H1 (cell line): Measurements from ENCODE around the gene GPA33. TPM values are rescaled to one million over a fixed set of nuclear protein-coding genes. Genes with fewer than 3 reads are reported as not detected.

Experiments used
- CTCF ChIA-PET: fragments of 300-600 bp; sonication (Branson Sonifier 250); formaldehyde crosslinking; loops from one replicate; lab custom pipeline; 2021; ENCODE audit not compliant: partially characterized antibody; lab: Charles Lee
- POLR2A ChIA-PET: fragments of 300-600 bp; sonication (Branson Sonifier 250); formaldehyde crosslinking; loops from one replicate; lab custom pipeline; 2021; ENCODE audit warnings: inconsistent platforms; ENCODE audit not compliant: partially characterized antibody; lab: Charles Lee
- DNase-seq, 2 experiments: peaks; one replicate each; pipeline versions ENCODE4 v3.0.0 to v3.0.0-alpha.2; 2010 to 2022; ENCODE audit warnings: low spot score in 2 of 2, low read depth in 1 of 2, mixed read lengths in 1 of 2
- FAIRE-seq: peaks from 2 replicates; lab custom pipeline; 2011; peaks lifted over from hg19 to GRCh38; lab: Jason Lieb, UNC
- H2AFZ ChIP-seq: 2 replicates; pipeline ENCODE4 v1.8.1; 2012; ENCODE audit warnings: low read length, inconsistent platforms
- H2AK5ac ChIP-seq: 2 replicates; pipeline ENCODE4 v1.6.1; 2013; ENCODE audit warnings: low read depth, low read length
- H2BK120ac ChIP-seq: replicated peaks from 2 replicates; pipeline ENCODE3; 2013; ENCODE audit warnings: low read depth, low read length, inconsistent platforms
- H2BK12ac ChIP-seq: 2 replicates; pipeline ENCODE4 v1.6.1; 2013; ENCODE audit warnings: low read depth, low read length
- H2BK15ac ChIP-seq: 2 replicates; pipeline ENCODE4 v1.6.1; 2013; ENCODE audit warnings: low read length
- H2BK20ac ChIP-seq: 2 replicates; pipeline ENCODE4 v1.6.1; 2013; ENCODE audit warnings: low read length
- H2BK5ac ChIP-seq: 2 replicates; pipeline ENCODE4 v1.6.1; 2013; ENCODE audit warnings: low read depth, low read length
- H3K14ac ChIP-seq: 2 replicates; pipeline ENCODE4 v1.6.1; 2013; ENCODE audit warnings: inconsistent platforms; ENCODE audit not compliant: insufficient read length
- H3K18ac ChIP-seq: 2 replicates; pipeline ENCODE4 v1.6.1; 2013; ENCODE audit warnings: low read length; ENCODE audit errors: extremely low read depth
- H3K23ac ChIP-seq: 2 replicates; pipeline ENCODE4 v1.6.1; 2013; ENCODE audit warnings: inconsistent platforms; ENCODE audit not compliant: insufficient read length
- H3K23me2 ChIP-seq: 2 replicates; pipeline ENCODE4 v1.6.1; 2013; ENCODE audit warnings: low read depth, low read length
- H3K27ac ChIP-seq: 2 replicates; pipeline ENCODE4 v1.6.1; 2011; ENCODE audit warnings: low read depth, low read length, inconsistent platforms
- H3K27me3 ChIP-seq, 4 experiments: replicated peaks in 1 of 4; 1 replicate in 1 of 4; 2 replicates in 3 of 4; pipeline versions ENCODE4 v1.6.1 to v1.8.1; 2011 to 2013; ENCODE audit warnings: low read length in 3 of 4, mild to moderate bottlenecking in 3 of 4, inconsistent platforms in 2 of 4, mixed read lengths in 2 of 4, moderate library complexity in 1 of 4; ENCODE audit not compliant: control insufficient read depth in 3 of 4, insufficient read depth in 3 of 4; ENCODE audit errors: extremely low read depth in 1 of 4
- H3K36me3 ChIP-seq, 4 experiments: 2 replicates each; pipeline versions ENCODE4 v1.6.1 to v1.8.1; 2011 to 2013; ENCODE audit warnings: mild to moderate bottlenecking in 4 of 4, low read length in 3 of 4, moderate library complexity in 2 of 4, control low read depth in 1 of 4, inconsistent platforms in 1 of 4; ENCODE audit not compliant: insufficient read depth in 4 of 4, control insufficient read depth in 2 of 4
- H3K4ac ChIP-seq: replicated peaks from 2 replicates; pipeline ENCODE3; 2013; ENCODE audit warnings: low read length, low read depth, mixed read lengths, inconsistent platforms; ENCODE audit not compliant: insufficient read length
- H3K4me1 ChIP-seq, 4 experiments: replicated peaks in 1 of 4; 1 replicate in 1 of 4; 2 replicates in 3 of 4; pipeline versions ENCODE4 v1.6.1 to v1.8.1; 2011 to 2013; ENCODE audit warnings: low read length in 3 of 4, inconsistent platforms in 2 of 4, mixed read lengths in 1 of 4; ENCODE audit not compliant: insufficient read depth in 4 of 4, control insufficient read depth in 3 of 4
- H3K4me2 ChIP-seq, 2 experiments: 2 replicates each; pipeline versions ENCODE4 v1.6.1 to v1.8.1; 2011 to 2013; ENCODE audit warnings: low read depth in 2 of 2, low read length in 2 of 2, control low read depth in 1 of 2, inconsistent platforms in 1 of 2, mild to moderate bottlenecking in 1 of 2; ENCODE audit not compliant: insufficient read depth in 1 of 2
- H3K4me3 ChIP-seq, 4 experiments: fragments of 200-600, 300-600 bp in 1 of 4; sonication (generic), shearing (Covaris generic), sonication (Bioruptor Twin) in 1 of 4; 2 replicates each; pipeline versions ENCODE4 v1.5.1 to v1.8.1; 2011 to 2016; ENCODE audit warnings: low read length in 4 of 4, low read depth in 3 of 4, control low read depth in 2 of 4, inconsistent platforms in 2 of 4, mild to moderate bottlenecking in 2 of 4, mixed read lengths in 1 of 4, moderate library complexity in 1 of 4; ENCODE audit not compliant: insufficient read depth in 2 of 4; ENCODE audit errors: extremely low read depth in 1 of 4
- H3K56ac ChIP-seq: replicated peaks from 2 replicates; pipeline ENCODE3; 2013; ENCODE audit warnings: low read depth, mild to moderate bottlenecking, mixed read lengths, low read length, inconsistent platforms; ENCODE audit not compliant: insufficient read length
- H3K79me1 ChIP-seq: 2 replicates; pipeline ENCODE4 v1.6.1; 2013; ENCODE audit warnings: low read depth, low read length, control low read depth
- H3K79me2 ChIP-seq, 2 experiments: 2 replicates each; pipeline versions ENCODE4 v1.6.1 to v1.8.1; 2012 to 2013; ENCODE audit warnings: low read length in 2 of 2, mild to moderate bottlenecking in 2 of 2, inconsistent platforms in 1 of 2; ENCODE audit not compliant: insufficient read depth in 2 of 2, control insufficient read depth in 1 of 2
- H3K9ac ChIP-seq, 4 experiments: replicated peaks in 1 of 4; 1 replicate in 1 of 4; 2 replicates in 3 of 4; pipeline versions ENCODE4 v1.6.1 to v1.8.1; 2011 to 2013; ENCODE audit warnings: low read depth in 3 of 4, low read length in 3 of 4, control low read depth in 2 of 4, mild to moderate bottlenecking in 2 of 4, moderate library complexity in 2 of 4, inconsistent platforms in 1 of 4; ENCODE audit errors: extremely low read depth in 1 of 4
- H3K9me3 ChIP-seq, 2 experiments: 2 replicates each; pipeline versions ENCODE4 v1.6.1 to v1.8.1; 2012 to 2013; ENCODE audit warnings: mild to moderate bottlenecking in 2 of 2, moderate library complexity in 2 of 2, control low read depth in 1 of 2, inconsistent platforms in 1 of 2, low read depth in 1 of 2, low read length in 1 of 2, mixed read lengths in 1 of 2; ENCODE audit not compliant: insufficient read depth in 2 of 2
- H4K20me1 ChIP-seq, 2 experiments: replicated peaks in 1 of 2; 2 replicates each; pipeline versions ENCODE3 to v1.8.1; 2011 to 2013; ENCODE audit warnings: inconsistent platforms in 2 of 2, low read length in 2 of 2, mild to moderate bottlenecking in 1 of 2; ENCODE audit not compliant: insufficient read depth in 2 of 2, control insufficient read depth in 1 of 2
- H4K5ac ChIP-seq: 2 replicates; pipeline ENCODE4 v1.6.1; 2013; ENCODE audit warnings: low read length, low read depth, mixed read lengths, inconsistent platforms; ENCODE audit not compliant: insufficient read length
- H4K8ac ChIP-seq: 2 replicates; pipeline ENCODE4 v1.8.0; 2013; ENCODE audit warnings: mild to moderate bottlenecking, moderate library complexity, low read length, inconsistent platforms; ENCODE audit not compliant: insufficient read depth; ENCODE audit errors: extremely low read depth
- H4K91ac ChIP-seq: replicated peaks from 2 replicates; pipeline ENCODE3; 2013; ENCODE audit warnings: low read length, mixed read lengths, inconsistent platforms; ENCODE audit not compliant: insufficient read length
- MAFK ChIP-seq: IDR thresholded peaks from 2 replicates; pipeline ENCODE4 v1.6.1; 2012; ENCODE audit warnings: low read depth, mild to moderate bottlenecking, improper control_type of control experiment, low read length
- WGBS, 2 experiments: shearing (Covaris generic) in 1 of 2; methylation state at CpG; one replicate each; pipeline versions ENCODE4 v1.1.6 to v1.1.7; 2013 to 2015; ENCODE audit warnings: low lambda C conversion rate in 2 of 2, mixed read lengths in 2 of 2, inconsistent platforms in 1 of 2, low coverage in 1 of 2, missing lambda C conversion rate in 1 of 2; ENCODE audit not compliant: insufficient replicate concordance in 2 of 2, insufficient coverage in 1 of 2, insufficient read length in 1 of 2; ENCODE audit errors: extremely low coverage in 1 of 2, missing lambda C conversion rate in 1 of 2; 5-methylcytosine and 5-hydroxymethylcytosine counted together
- polyA plus RNA-seq, 7 experiments: library from polyadenylated mRNA; depleted of rRNA in 3 of 7; stranded (reverse) in 5 of 7; unstranded in 2 of 7; fragments of >200 nt in 5 of 7; fragments of 200-250 nt in 2 of 7; gene quantifications; 1 replicate in 5 of 7; 2 replicates in 1 of 7; 4 replicates in 1 of 7; pipeline versions ENCODE4 v1.2.1 to v1.2.3, GENCODE V29; 2011 to 2013; ENCODE audit warnings: missing spikeins in 2 of 7, mixed read lengths in 2 of 7
- total RNA-seq: library from RNA; stranded (reverse); fragmentation: NEBNext Ultra II Directional; extraction: Animal tissue kit (Norgen Biotek cat#: 25700); gene quantifications from 2 replicates; pipeline ENCODE4 v1.2.1, GENCODE V29; 2021

Gene GPA33
- total and polyA plus RNA-seq, 2 of the 8 experiments (the other 6 are each of a cell fraction or from before 2014, with no cell fraction given), result 0.19 to 0.67 TPM

DNA sequence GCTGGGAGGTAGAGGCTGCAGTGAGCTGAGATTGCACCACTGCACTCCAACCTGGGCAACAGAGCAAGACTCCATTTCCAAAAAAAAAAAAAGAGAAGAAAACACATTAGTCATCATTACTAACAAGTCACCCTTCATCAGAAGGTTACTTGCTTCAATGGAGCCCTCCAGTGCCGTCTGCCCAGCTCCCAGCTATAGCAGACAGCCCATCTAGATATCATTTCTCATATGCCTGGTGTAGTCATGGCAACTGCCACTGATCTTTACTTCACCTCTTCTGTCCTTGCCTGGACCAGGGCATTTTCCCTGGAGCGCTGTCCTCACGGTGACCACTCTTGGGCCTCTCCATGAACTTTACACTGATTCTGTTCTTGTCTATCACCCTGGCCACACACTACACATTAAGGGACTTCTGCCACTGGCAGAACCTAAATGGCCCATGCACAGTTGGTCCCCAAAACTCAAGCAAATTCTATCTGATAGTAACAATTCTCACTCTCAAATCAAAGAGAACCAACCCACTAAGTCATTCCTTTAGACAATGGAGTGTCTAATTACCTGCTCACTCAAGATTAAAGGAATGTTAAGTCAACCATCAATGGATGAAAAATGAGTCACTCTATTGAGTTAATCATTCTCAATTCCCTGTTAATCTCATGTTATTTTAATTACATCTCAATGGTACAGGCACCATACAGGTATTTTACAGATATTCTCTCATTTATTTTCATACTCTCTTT, 12.9 kb downstream of the GPA33 start:
- Histone ChIP-seq H3K9ac (no peak overlapping the region), H3K23me2 (no peaks in the 10 kb centered on the region), H4K8ac (no peak overlapping the region), H4K20me1 (no peaks in the 10 kb centered on the region), H3K36me3 (no peaks in the 10 kb centered on the region), H3K14ac (no peak overlapping the region), H4K91ac (no peak overlapping the region), H2BK12ac (no peak overlapping the region), H3K9me3 (no peaks in the 10 kb centered on the region), H3K4ac (no peak overlapping the region), H3K4me1 (no peaks in the 10 kb centered on the region), H3K18ac (no peak overlapping the region), H3K23ac (no peak overlapping the region), H3K27ac (no peak overlapping the region), H3K27me3 (no peaks in the 10 kb centered on the region; a peak in 1 of 7 replicates), H3K4me2 (no peak overlapping the region), H4K5ac (no peak overlapping the region), H2AFZ (no peak overlapping the region), H3K79me2 (no peaks in the 10 kb centered on the region), H3K4me3 (no peak overlapping the region), H2AK5ac (no peak overlapping the region), H3K79me1 (no peaks in the 10 kb centered on the region), H2BK20ac (no peak overlapping the region), H2BK120ac (no peak overlapping the region), H3K56ac (no peak overlapping the region), H2BK15ac (no peak overlapping the region), H2BK5ac (no peak overlapping the region)
- no peak for TF ChIP-seq MAFK
- WGBS, 2 experiments, result 98% methylated on average over 3 of the region's 3 CpGs; no CpG with 5 or more reads in 1 of the 2 experiments
- POLR2A ChIA-PET, result no interaction called here
- CTCF ChIA-PET, result no interaction called here
- FAIRE-seq (no peak), DNase-seq (no peak)
